ENCODE results near the gene ZNF598. TPM values are rescaled to one million over a fixed set of nuclear protein-coding genes. Genes with fewer than 3 reads are reported as not detected.
A peak's percentile ranks its signal among the peaks of the same experiment; 100 is the strongest.

The ZNF598 gene
- total RNA-seq, 1 donor from 2014 or later = 90.4 TPM

- TF ChIP-seq CTCF (IDR thresholded peaks at IDR 0.05; ENCODE audit: partially characterized antibody, unreplicated experiment) = no peak
- H3K27ac Mint-ChIP-seq (ENCODE audit: unreplicated experiment) = no peak overlapping the region
- no peak for DNase-seq
- H3K27me3 Mint-ChIP-seq (ENCODE audit: unreplicated experiment) = peaks cover 10% of the 10 kb centered on the region
- H3K4me1 Mint-ChIP-seq (ENCODE audit: low read depth, unreplicated experiment) = peaks cover 4% of the 10 kb centered on the region
- no peak overlapping the region for H3K4me3 Mint-ChIP-seq (ENCODE audit: unreplicated experiment)
- H3K36me3 Mint-ChIP-seq (ENCODE audit: unreplicated experiment) = no peaks in the 10 kb centered on the region
- peaks cover 5% of the 10 kb centered on the region for H3K9me3 Mint-ChIP-seq (ENCODE audit: unreplicated experiment)
Observed at GRCh38 chr16:2029350-2029749, 19.7 kb upstream of the ZNF598 start.

- peaks cover 12% of the 10 kb centered on the region for H3K27me3 Mint-ChIP-seq (ENCODE audit: unreplicated experiment)
- no peak overlapping the region for H3K27ac Mint-ChIP-seq (ENCODE audit: unreplicated experiment)
- H3K4me3 Mint-ChIP-seq (ENCODE audit: unreplicated experiment) = no peak overlapping the region
- no peaks in the 10 kb centered on the region for H3K36me3 Mint-ChIP-seq (ENCODE audit: unreplicated experiment)
- no peak for DNase-seq
- H3K9me3 Mint-ChIP-seq (ENCODE audit: unreplicated experiment) = peaks cover 6% of the 10 kb centered on the region
- H3K4me1 Mint-ChIP-seq (ENCODE audit: low read depth, unreplicated experiment) = peaks cover 4% of the 10 kb centered on the region
- no peak for TF ChIP-seq CTCF (IDR thresholded peaks at IDR 0.05; ENCODE audit: partially characterized antibody, unreplicated experiment)
Observed at GRCh38 chr16:2028620-2029220, 19.1 kb upstream of the ZNF598 start.

GRCh38 chr16:2028146-2028545 lies 18.5 kb upstream of the ZNF598 start:
- Mint-ChIP-seq H3K9me3 (ENCODE audit: unreplicated experiment) (peaks cover 7% of the 10 kb centered on the region), H3K27ac (ENCODE audit: unreplicated experiment) (no peak overlapping the region), H3K36me3 (ENCODE audit: unreplicated experiment) (no peaks in the 10 kb centered on the region), H3K27me3 (ENCODE audit: unreplicated experiment) (peaks cover 12% of the 10 kb centered on the region), H3K4me3 (ENCODE audit: unreplicated experiment) (peak overlapping the region; percentile 86), H3K4me1 (ENCODE audit: low read depth, unreplicated experiment) (peaks cover 4% of the 10 kb centered on the region)
- no peak for DNase-seq
- no peak for TF ChIP-seq CTCF (IDR thresholded peaks at IDR 0.05; ENCODE audit: partially characterized antibody, unreplicated experiment)

GRCh38 chr16:2027024-2028010 lies 17.7 kb upstream of the ZNF598 start:
- peak overlapping the region; percentile 86 for H3K4me3 Mint-ChIP-seq (ENCODE audit: unreplicated experiment)
- peaks cover 12% of the 10 kb centered on the region for H3K27me3 Mint-ChIP-seq (ENCODE audit: unreplicated experiment)
- no peaks in the 10 kb centered on the region for H3K36me3 Mint-ChIP-seq (ENCODE audit: unreplicated experiment)
- no peak for TF ChIP-seq CTCF (IDR thresholded peaks at IDR 0.05; ENCODE audit: partially characterized antibody, unreplicated experiment)
- peak overlapping the region; percentile 52 for H3K27ac Mint-ChIP-seq (ENCODE audit: unreplicated experiment)
- peaks cover 9% of the 10 kb centered on the region for H3K9me3 Mint-ChIP-seq (ENCODE audit: unreplicated experiment)
- H3K4me1 Mint-ChIP-seq (ENCODE audit: low read depth, unreplicated experiment) = peaks cover 6% of the 10 kb centered on the region
- DNase-seq = peak; percentile 48

Data from glutamatergic neuron (in vitro differentiated cells).